Lower lobe of right lung (tissue), 2 donors: ENCODE measurements around the gene LIN28B. TPM values are rescaled to one million over a fixed set of nuclear protein-coding genes. Genes with fewer than 3 reads are reported as not detected.

ENCODE experiments used
- ATAC-seq, 2 donors: fragments of 200-7000 bp; cut with Tn5 transposase; one replicate each; pipeline ENCODE4 v1.9.1; 2020 to 2022; ENCODE audit warnings: mild to moderate bottlenecking in 2 of 2, moderate library complexity in 2 of 2
- DNase-seq: peaks from one replicate; pipeline ENCODE4 v3.0.0-alpha.2; 2020
- H3K27ac ChIP-seq: fragments of 200-600 bp; one replicate; pipeline ENCODE4 v1.8.0; 2022
- H3K27me3 ChIP-seq: fragments of 200-600 bp; one replicate; pipeline ENCODE4 v1.8.0; 2022; ENCODE audit warnings: low read depth
- H3K36me3 ChIP-seq: fragments of 200-600 bp; one replicate; pipeline ENCODE4 v1.8.0; 2022; ENCODE audit warnings: mild to moderate bottlenecking
- H3K4me1 ChIP-seq: fragments of 200-600 bp; one replicate; pipeline ENCODE4 v1.8.0; 2022
- H3K4me3 ChIP-seq: fragments of 200-600 bp; one replicate; pipeline ENCODE4 v1.8.0; 2022; ENCODE audit warnings: mild to moderate bottlenecking
- H3K9me3 ChIP-seq: fragments of 200-600 bp; one replicate; pipeline ENCODE4 v1.8.0; 2022
- CTCF ChIP-seq: fragments of 200-600 bp; IDR thresholded peaks from one replicate; pipeline ENCODE4 v1.8.0; 2022; ENCODE audit warnings: antibody characterized with exemption, mild to moderate bottlenecking
- intact Hi-C: fragments of 100-400 bp; cut with DNase I; formaldehyde crosslinking; loops from one replicate; pipeline ENCODE4 v1.11.0; 2022
- total RNA-seq: library from RNA; stranded (reverse); fragmentation: NEBNext Ultra II Directional; extraction: Animal tissue kit (Norgen Biotek cat#: 25700); gene quantifications from one replicate; pipeline ENCODE4 v1.2.1, GENCODE V29; 2021
- donor health status: DM: no; HTN: yes; CAD: no; lungs with severe emphysema.

The LIN28B gene
- total RNA-seq, 1 donor from 2014 or later, result not detected

- no peak overlapping the region for H3K27ac ChIP-seq
- intact Hi-C loops, result no loop called here
- DNase-seq (no peak), ATAC-seq (no peak)
- no peaks in the 10 kb centered on the region for H3K36me3 ChIP-seq
- no peak for TF ChIP-seq CTCF
- H3K27me3 ChIP-seq, result no peaks in the 10 kb centered on the region
- no peaks in the 10 kb centered on the region for H3K9me3 ChIP-seq
- no peak overlapping the region for H3K4me3 ChIP-seq
- no peaks in the 10 kb centered on the region for H3K4me1 ChIP-seq
These were observed 163.7 kb downstream of the LIN28B start for GRCh38 chr6:105120570-105120969.

GRCh38 chr6:105121981-105122380 lies 165.1 kb downstream of the LIN28B start:
- H3K27me3 ChIP-seq, result no peaks in the 10 kb centered on the region
- intact Hi-C loops, result no loop called here
- no peak for TF ChIP-seq CTCF
- H3K4me1 ChIP-seq, result no peaks in the 10 kb centered on the region
- H3K27ac ChIP-seq, result no peak overlapping the region
- no peaks in the 10 kb centered on the region for H3K36me3 ChIP-seq
- no peak for DNase-seq
- no peak overlapping the region for H3K4me3 ChIP-seq
- no peaks in the 10 kb centered on the region for H3K9me3 ChIP-seq
- ATAC-seq, result no peak

- intact Hi-C loops, result no loop called here
- Histone ChIP-seq H3K36me3 (no peaks in the 10 kb centered on the region), H3K4me1 (no peaks in the 10 kb centered on the region), H3K27me3 (no peaks in the 10 kb centered on the region), H3K4me3 (no peak overlapping the region), H3K9me3 (no peaks in the 10 kb centered on the region), H3K27ac (no peak overlapping the region)
- no peak for TF ChIP-seq CTCF
- DNase-seq (no peak), ATAC-seq (no peak)
These were observed 165.8 kb downstream of the LIN28B start for GRCh38 chr6:105122717-105123116.

Other genes with a start within 250 kb of the LIN28B start
- gene HACE1, start 97.2 kb upstream of the LIN28B start, total RNA-seq, result 11.5 TPM
- gene POPDC3, start 222.9 kb downstream of the LIN28B start, total RNA-seq, result 0.80 TPM